Right renal cortex interstitium (tissue), 3 donors: ENCODE measurements around the gene ALLC. TPM values are rescaled to one million over a fixed set of nuclear protein-coding genes. Genes with fewer than 3 reads are reported as not detected.
A peak's percentile ranks its signal among the peaks of the same experiment; 100 is the strongest.
"Not testable (repeated sequence)": the region's sequence is repeated elsewhere in the genome, so short reads cannot be mapped to it uniquely, and the experiment has no call there.

Source experiments
- DNase-seq, 3 donors: peaks; one replicate each; pipeline ENCODE4 v3.0.0-alpha.2; 2013; ENCODE audit warnings: low read depth in 3 of 3, low spot score in 2 of 3
- polyA plus RNA-seq, 3 donors: library from polyadenylated mRNA; unstranded; fragments of 120-200 nt; gene quantifications; one replicate each; pipeline ENCODE4 v1.2.1, GENCODE V29; 2013; ENCODE audit not compliant: insufficient read length in 3 of 3

The ALLC gene
- polyA plus RNA-seq, 3 donors, result not detected

DNA sequence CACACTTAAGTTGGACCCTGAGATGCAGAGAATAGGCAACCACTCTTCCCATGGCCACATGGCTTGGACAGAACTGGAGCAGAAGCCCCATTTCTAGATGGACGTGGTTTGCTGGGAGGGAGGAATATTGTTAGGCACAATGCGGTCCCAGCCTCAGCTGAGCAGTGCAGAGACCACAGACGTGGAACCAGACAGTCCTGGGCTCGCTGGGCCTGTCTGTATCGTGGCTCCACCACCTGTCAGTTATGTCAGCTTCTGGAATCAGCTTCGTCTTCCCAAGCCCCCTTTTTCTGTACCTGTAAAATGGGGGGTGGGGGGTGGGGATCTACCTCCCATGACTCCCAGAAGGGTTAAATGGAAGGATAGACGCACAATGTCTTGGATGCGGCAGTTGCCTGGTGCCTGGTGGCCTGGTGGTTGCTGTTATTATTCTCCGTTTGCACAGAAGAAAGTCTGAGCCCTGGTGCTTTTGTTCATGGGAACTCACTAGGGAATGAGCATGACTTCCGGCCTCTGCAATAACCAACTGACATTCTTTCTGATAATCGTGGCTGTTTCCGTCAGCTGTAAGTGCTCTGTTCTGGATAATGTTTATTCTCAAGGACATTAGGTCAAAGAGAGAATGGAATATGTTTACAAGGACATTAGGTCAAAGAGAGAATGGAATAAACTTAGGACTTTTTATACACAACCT, 31.7 kb upstream of the ALLC start:
- DNase-seq, result peak in 1 of 3 donors; percentile 14

DNA sequence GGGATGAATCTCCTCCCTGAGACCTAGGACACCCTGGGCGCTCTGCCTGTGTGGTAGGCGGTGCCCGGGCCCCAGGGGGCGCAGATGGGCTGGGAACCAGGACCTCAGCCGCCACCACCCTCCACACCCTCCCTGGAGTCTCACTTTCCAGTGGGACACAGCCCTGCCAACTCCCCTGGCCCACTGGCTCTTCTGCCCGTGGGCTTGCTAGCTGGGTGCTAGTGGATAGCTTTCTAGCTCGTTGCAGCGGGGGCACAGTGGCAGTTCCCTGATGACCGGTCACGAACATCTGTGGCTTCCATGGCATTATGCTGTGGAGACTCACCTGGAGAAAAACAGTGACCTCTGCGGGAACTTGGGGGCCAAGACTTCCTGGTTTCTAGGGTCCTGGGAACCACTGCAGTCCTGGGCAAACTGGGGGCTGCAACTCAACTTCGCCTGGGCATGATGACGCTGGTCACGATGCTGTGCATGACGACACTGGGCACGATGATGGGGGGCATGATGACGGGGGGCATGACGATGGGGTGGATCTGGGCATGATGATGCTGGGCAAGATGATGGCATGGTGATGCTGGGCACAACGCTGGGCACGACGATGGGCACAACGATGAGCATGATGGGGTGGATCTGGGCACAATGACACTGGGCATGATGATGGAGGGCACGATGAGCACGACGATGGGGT, 31.0 kb upstream of the ALLC start:
- no peak for DNase-seq

- no peak for DNase-seq
Observed at GRCh38 chr2:3627500-3628100, 30.4 kb upstream of the ALLC start.

GRCh38 chr2:3628241-3628679, 29.7 kb upstream of the ALLC start:
- DNase-seq, result no peak

DNA sequence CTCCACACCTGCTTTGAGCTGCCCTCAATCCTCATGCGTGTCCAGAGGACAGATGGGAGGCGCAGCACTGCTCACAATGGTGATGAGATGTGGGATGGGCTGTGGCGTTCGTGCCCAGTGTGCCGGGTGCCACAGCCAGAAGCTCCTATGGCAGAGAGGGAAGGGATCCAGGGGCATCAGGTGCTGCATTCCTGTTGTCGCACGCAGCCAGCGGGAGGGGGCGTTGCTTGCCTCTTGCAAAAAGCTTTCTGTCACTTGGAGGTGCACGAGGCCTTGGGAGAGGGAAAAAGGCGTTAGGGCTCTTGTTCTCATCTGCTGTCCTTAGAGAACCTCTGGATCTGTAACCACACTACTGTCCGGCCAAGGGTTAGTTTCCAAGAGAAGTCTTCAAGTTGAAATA, 29.2 kb upstream of the ALLC start:
- no peak for DNase-seq

GRCh38 chr2:3630631-3631030, 27.4 kb upstream of the ALLC start:
- DNase-seq, result no peak

DNA sequence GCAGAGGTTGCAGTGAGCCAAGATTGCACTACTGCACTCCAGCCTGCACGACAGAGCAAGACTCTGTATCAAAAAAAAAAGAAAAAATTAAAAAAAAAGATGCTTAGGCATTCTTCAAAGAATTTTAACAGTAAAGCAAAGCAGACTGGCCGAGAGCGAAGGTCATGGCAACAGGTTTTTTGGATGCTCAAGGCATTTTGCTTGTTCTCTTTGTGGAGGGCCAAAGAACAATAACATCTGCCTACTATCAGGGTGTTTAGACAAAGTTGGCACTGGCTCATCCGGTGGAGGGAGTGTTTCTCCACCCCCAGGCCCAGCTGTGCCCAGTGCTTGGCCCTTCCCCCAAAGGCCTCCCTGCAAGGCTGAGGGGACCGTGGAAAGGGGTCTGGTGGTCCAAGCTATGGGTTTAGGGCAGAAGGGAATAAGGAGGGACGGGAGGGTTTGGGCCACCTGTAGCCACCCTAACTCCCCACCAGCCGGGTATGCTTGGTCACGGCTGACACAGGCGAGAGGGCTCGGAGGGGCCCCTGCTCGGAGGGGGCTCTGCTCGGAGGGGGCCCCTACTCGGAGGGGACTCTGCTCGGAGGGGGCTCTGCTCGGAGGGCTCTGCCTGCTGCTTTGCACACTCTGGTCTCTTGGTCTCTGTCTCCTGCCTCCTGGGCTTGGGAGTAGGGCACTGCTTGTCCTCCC, 26.7 kb upstream of the ALLC start:
- no peak for DNase-seq

DNA sequence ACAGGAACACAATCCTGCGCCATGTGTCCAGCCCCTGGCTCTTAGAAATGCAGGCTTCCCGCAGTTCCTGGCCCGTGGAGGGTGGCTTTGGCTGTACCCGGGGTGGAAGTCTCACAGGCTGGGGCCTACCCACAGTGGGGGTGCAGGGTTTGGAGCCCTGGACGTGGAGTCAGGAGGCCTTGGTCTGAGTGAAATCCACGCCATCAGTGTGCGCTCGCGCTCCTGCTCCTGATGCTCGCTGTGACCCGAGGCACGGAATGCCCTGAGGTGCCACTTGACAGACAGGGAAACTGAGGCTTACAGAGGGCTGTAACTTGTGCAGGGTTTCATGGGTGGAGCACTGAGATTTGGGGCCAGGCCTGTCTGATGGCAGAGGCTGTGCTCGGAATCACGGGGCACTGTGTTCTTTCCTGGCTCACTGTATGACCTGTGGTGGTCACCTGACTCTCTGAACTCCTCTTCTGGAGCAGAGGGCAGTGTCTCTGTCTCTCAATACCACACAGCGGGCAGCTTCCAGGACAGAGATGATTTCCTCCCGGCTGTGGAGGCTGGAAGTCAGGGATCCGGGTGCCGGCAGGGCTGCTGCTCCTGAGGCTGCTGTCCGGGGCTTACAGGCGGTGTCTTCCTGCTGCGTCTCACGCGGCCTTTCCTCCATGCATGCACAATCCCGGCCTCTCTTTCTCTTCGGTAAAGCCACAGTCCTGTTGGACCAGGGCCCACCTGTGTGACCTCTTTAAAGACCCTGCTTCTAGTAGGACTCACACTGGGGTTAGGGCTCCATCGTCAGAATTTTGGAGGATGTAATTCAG, 25.9 kb upstream of the ALLC start:
- no peak for DNase-seq

DNA sequence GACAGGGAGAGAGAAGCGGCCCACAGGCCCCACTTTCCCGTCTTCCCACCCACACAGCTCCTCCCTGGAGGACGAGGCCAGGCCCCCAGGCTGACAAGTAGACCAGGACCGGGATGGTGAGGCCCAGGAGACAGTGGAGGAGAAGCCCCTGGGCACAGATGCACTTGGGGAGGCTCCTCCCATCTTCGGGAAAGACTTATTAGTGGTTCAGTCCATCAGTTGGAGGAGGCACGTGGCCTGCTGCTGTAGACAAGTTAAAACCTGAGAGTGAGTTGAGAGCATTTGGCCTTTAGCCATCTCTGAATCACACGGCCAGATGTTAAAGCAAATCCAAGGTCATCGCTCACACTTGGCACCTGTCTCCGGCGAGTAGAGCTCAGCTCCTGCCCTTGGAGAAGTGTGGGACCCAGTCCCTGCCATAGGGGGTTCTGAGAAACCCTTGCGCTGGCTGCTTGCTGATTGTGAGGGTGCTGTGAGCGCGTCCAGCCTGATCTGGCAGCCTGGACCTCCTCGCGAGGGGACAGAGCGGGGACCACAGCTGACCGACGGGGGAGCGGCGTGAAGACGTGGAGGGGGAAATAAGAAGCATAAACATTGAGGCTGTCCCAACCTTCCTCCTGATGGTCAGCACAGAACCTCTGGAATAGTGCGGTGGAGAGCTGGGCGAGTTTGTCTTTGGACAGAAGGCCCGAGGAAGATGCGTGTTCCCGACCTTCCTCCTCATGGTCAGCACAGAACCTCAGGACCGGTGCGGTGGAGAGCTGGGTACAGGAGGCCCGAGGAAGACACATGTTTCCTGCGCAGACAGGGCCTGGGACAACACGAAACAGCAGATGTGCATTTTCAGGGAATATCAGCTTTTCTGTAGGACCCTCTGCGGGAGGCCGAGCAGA, 24.7 kb upstream of the ALLC start:
- DNase-seq, result no peak

- DNase-seq, result no peak
Observed at GRCh38 chr2:3633982-3634595, 23.9 kb upstream of the ALLC start.

- no peak for DNase-seq
Observed at GRCh38 chr2:3634596-3635121, 23.3 kb upstream of the ALLC start.

DNA sequence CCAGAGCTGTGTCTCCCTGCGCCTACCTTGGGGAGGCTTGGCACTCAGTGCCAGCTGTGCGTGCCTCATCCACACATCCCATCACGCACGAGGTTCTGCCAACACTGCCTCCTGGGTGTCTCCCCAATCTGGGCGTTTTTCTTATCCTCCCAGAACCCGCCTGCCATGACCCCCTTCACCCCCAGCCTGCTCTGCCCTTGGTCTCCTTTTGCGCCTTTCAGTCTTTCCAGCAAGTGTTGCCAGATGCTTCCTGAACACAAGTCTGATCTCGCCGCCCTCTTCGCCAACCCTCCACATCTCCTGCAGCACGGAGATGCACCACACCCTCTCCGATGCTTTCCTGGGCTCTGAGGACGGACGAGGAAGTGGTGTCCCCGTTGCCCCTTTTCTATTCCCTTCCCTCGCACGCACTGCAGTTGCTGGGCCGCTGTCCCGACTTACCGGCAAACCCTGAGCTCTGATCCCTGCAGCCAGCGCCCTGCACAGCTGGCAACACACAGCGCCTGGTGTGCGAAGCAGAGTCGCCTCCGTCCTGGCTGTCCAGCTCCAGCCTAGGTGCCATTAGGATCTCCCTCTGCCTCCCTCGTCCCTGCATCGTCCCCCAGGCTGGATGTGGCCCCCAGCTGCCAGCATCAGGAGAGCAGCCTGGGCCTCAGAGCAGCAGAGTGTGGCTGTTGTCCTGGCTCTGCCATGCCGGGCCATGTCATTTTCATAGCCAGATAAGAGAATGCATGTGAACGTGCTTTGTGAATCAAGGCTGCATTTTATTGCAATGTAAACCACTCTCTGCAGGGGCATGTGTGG, 22.6 kb upstream of the ALLC start:
- DNase-seq, result no peak

- not testable (repeated sequence) for DNase-seq
Observed at GRCh38 chr2:3635975-3636327, 22.0 kb upstream of the ALLC start.

GRCh38 chr2:3636586-3637310, 21.3 kb upstream of the ALLC start:
- DNase-seq, result no peak

DNA sequence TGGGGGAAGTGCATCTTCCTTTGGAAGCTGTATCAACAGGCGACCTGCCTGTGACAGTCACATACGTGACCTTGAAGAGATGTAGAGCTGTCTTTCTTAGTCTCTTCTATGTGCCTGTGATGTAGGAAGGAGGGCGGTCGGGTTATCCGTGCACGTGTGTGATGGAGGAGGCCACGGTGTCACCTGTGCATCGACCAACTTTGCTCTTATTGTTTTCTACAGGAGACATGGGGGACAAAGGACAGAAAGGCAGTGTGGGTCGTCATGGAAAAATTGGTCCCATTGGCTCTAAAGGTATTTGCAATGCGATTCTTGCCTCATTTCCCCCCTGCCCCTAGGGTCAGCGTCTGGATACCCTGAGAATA, 20.7 kb upstream of the ALLC start:
- DNase-seq, result no peak

DNA sequence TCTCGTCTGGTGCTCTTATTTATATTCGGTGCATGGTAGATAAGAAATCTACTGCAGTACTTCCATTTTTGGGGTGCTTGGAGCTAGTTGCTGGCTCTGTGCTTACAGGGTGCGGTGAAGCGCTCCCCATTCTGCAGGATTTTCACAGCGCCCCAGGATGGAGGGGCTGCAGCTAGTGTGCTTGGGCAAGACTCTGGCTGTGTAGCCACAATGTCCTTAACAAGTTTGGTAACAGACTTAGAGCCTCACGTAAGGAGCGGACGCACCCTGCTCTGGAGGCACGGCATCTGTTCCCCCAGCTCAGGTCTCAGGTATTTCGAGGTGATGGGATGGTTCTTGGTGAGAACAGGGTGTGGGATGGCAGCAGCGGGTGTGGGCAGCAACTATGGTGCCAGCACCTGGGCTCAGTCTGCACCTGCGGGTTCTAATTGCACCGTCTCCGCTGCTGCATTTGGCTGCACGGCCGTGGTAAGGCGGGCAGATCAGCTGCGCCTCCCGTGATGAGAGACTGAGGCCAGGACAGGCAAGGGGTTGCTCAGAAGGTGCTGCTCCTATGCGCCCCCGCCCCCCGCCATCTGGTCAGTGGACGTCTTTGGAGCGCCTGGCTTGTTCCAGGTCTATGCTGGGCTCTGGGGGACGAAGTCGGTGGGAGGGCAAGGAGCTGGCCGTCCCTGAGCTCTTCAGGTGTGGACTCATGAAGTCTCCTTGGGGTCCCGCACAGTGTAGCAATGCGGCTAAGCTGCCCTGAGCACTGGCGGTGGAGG, 20.1 kb upstream of the ALLC start:
- no peak for DNase-seq

GRCh38 chr2:3638456-3638810, 19.6 kb upstream of the ALLC start:
- no peak for DNase-seq
